Activated T-cell treated with anti-CD3 and anti-CD28 coated beads, Interleukin-2, amount 50 U/mL, for 48 hours (primary cell): ENCODE measurements around the gene RABEP2.
A peak's percentile ranks its signal among the peaks of the same experiment; 100 is the strongest.
"Not testable (repeated sequence)": the region's sequence is repeated elsewhere in the genome, so short reads cannot be mapped to it uniquely, and the experiment has no call there.

ENCODE experiments used
- DNase-seq, 2 experiments: peaks; one replicate each; pipeline ENCODE4 v3.0.0-alpha.2; 2020

Gene RABEP2

DNA sequence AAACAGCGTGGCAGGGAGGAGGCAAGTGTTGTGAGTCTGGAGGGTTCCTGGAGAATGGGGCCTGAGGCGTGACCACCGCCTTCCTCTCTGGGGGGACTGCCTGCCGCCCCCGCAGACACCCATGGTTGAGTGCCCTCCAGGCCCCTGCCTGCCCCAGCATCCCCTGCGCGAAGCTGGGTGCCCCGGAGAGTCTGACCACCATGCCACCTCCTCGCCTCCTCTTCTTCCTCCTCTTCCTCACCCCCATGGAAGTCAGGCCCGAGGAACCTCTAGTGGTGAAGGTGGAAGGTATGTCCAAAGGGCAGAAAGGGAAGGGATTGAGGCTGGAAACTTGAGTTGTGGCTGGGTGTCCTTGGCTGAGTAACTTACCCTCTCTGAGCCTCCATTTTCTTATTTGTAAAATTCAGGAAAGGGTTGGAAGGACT lies 6.8 kb upstream of the RABEP2 start, which contains the start of gene CD19:
Gene CD19 (plus strand): TSS at position 171 of the 425 bp plus-strand sequence. CDS start 30 bp downstream, at position 201.
- no peak for DNase-seq

GRCh38 chr16:28930652-28931051 lies 5.6 kb upstream of the RABEP2 start:
- DNase-seq = no peak

GRCh38 chr16:28930203-28930602 lies 5.2 kb upstream of the RABEP2 start:
- no peak for DNase-seq

DNA sequence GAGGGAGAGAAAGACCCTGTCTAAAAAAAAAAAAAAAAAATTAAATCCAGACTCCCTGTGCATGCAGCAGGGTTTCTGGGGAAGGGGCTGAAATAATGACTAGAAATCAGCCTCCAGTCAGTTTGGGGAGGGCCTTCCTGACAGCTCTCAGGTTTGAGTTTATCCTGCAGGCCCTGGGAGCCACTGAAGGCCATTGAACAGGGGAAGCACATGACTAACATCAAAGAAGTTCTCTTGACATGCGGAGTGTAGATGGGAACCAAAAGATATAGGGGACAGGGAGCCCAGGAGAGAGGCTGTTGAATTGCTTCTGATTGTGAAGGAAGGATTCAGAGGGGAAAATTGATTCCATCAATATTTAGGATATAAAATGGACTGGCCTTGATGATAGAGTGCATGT lies 2.8 kb upstream of the RABEP2 start:
- no peak for DNase-seq

- DNase-seq = not testable (repeated sequence)
Measured at GRCh38 chr16:28926284-28926683, 1.2 kb upstream of the RABEP2 start.

- peak; percentile 89 for DNase-seq
Measured at GRCh38 chr16:28925386-28926228, 569 bp upstream of the RABEP2 start.

DNA sequence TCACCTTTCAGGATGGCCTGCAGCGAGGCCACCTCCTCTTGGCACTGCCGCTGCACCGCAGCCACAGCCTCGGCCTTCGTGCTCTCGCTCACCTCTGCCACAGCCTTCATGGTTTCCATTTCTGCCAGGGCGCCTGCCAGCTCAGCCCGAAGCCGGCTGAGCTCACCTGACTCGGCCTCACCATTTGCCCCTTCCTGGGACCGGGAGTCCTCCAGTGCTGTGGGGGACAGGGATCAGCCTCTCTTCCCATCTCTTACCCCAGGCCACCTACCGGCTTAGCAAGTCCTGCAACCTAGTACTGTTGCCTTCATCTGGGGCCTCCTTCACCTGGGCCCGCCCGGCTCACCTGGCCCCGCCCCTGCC lies 658 bp downstream of the RABEP2 start:
- no peak for DNase-seq

- no peak for DNase-seq
Measured at GRCh38 chr16:28923652-28924398, 1.2 kb downstream of the RABEP2 start.

- DNase-seq = no peak
Measured at GRCh38 chr16:28923231-28923587, 1.8 kb downstream of the RABEP2 start.

DNA sequence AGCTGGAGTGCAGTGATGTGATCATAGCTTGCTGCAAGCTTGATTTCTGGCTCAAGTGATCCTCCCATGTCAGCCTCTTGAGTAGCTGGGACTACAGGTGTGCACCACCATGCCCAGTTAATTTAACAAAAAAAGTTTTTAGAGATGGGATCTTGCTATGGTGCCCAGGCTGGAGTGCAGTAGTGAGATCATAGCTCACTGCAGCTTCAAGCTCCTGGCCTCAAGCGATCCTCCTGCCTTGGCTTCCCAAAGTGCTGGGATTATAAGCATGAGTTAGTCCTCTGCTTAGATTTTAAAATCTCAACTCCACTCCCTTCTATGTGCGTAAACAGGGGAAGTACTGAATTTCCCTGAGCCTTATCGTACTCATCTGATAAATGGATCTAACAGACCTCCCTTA lies 6.3 kb downstream of the RABEP2 start:
- DNase-seq = no peak

DNA sequence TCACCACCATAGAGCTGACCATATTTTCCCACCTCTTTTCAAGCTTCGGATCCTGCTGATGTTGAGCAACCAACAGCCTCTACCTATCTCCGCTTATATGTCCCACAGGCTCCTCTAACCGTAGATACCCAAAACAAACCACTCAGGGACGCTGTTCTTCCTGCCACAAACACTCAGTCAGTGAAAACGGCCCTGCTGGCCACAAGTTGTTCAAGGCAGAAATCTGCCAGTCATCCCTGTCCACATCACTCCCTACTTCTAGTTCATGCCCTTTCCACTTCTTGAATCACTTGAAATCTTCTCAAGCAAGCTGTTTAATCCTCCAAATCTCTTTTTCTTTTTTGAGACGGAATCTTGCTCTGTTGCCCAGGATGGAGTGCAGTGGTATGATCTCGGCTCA lies 7.9 kb downstream of the RABEP2 start:
- no peak for DNase-seq

GRCh38 chr16:28915181-28915580 lies 9.9 kb downstream of the RABEP2 start:
- DNase-seq = no peak

DNA sequence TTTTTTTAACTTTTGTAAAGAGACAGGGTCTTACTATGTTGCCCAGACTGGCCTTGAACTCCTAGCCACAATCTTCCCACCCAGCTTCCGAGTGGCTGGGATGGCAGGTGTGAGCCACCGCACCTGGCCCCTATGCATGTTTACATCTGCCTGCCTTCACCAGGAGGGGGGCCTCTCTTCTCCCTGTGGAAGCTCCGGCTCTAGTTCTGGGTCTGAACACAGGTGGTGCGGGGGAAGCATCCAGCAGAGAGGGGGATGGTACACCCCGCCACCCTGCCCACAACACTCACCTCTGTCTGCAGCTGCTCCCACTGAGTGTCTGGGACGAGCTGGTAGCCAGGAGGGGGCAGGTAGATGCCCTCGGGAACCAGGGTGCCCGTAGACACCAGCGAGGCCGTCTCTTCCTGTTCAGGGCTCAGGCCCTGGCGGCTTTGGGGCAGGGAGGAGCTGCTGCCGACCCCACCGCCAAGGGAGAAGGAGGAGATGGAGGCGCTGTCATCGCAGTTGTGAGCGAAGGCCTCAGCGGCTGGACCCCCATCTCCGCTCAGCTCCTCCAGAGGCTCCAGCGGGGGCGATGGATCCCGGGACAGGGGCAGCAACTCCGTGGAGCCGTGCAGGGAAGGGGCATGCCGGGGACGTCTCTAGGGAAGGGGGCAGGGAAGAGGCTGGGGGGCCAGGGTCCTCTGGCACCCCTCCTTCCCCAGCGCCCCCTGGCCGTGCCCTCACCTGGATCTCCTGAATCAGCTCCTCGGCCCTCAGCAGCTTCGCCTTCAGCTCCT lies 10.9 kb downstream of the RABEP2 start:
- DNase-seq = no peak

DNA sequence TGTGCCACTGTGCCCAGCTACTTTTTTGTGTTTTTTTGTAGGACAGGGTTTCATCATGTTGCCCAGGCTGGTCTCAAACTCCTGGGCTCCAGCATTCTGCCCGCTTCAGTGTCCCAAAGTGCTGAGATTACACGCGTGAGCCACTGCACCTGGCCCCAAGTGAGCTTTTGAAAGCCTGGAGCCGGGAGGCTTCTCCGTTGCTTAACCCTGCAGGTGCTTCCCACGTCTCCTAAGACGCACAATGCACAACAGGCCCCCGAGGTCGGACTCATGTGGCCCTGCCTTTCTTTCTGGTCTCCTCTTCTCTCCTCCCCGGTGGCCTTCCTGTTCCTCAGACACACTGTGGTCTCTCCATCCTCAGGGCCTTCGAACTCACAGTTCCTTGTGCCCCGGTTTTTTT lies 12.5 kb downstream of the RABEP2 start:
- DNase-seq = no peak

GRCh38 chr16:28910086-28911031 lies 14.7 kb downstream of the RABEP2 start:
- no peak for DNase-seq

DNA sequence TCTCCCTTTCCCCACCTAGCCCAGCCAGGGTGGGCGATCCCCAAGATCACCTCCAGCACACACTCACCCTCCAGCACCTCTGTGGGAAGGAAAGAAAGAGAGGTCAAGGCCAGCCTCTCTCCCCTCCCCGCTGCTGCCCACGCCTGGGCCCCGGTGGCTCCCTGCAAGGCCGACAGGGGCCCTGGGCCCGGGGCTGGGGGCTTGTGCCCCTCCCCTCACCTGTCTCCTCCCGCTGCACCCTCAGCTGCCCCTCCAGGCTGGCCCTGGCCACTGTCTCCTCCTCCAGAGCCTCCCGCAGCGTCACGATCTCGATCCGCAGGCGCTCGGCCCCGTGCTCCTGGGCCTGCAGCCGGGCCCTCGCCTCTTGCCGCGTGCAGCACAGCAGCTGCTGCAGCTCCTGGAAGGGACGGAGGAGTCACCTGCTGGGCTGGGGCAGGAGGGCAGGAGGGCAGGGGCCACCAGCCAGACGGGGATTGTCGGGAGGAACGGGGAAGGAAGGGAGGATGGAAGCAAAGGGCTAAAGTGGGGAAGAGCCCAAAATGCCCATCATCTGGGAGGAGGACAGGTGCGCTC lies 19.2 kb downstream of the RABEP2 start:
- no peak for DNase-seq

DNA sequence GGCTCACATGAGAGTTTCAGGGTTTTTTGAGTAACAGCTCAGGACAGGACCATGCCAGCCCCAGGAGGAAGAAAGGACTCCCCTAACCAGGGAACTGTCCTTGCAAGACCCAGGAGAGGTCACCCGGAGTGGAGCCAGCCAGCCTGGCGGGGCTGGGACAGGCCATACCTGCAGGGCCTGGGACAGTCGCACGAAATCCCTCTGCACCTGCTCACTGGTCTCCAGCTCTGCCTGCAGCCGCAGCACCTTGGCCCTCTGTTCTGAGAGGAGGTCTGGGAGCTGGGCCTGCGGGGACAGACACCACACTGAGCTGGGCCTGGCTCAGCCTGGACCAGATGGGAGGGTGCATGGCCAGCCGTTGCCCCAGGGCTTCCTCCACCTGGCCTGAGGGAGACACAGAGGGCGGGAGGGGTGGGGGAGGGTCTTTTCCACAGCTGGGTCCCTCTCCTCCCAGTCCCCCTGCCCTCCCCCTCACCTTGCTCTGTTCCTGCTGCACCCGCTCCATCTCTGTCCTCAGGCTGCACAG lies 19.7 kb downstream of the RABEP2 start:
- no peak for DNase-seq

- no peak for DNase-seq
Measured at GRCh38 chr16:28904828-28905227, 20.2 kb downstream of the RABEP2 start.

DNA sequence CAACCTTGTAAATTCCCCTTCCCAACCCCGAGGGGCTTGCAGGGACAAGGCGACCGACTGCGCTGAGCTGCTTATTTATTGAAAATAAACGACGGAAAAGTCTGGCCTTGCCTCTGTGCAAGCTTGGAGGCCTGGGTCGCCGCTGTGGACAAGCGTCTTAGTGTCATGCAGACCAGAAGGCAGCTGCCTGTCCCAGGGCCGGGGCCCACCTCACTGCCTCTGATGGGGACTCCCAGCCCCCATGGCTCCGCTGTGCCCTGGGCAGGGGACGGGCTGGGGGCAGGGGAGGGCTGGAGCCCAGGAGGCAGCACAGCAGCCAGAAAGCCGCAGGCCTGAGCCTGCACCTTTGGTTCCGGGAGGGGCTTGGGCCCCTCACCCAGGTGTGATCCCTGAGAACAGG lies 20.7 kb downstream of the RABEP2 start:
- no peak for DNase-seq

- no peak for DNase-seq
Measured at GRCh38 chr16:28903344-28904042, 21.5 kb downstream of the RABEP2 start.

GRCh38 chr16:28902909-28903308 lies 22.1 kb downstream of the RABEP2 start:
- no peak for DNase-seq
